Mesendoderm (in vitro differentiated cells): ENCODE data around the gene MND1.

Experiments used
- DNase-seq: peaks from one replicate; pipeline ENCODE4 v3.0.0; 2013
- H2AK5ac ChIP-seq: 2 replicates; pipeline ENCODE4 v1.6.1; 2013; ENCODE audit warnings: low read length, inconsistent platforms
- H2BK120ac ChIP-seq: 2 replicates; pipeline ENCODE4 v1.6.1; 2013; ENCODE audit warnings: low read depth, mild to moderate bottlenecking, low read length, moderate library complexity, mixed read lengths
- H2BK15ac ChIP-seq: replicated peaks from 2 replicates; pipeline ENCODE4 v1.6.1; 2013; ENCODE audit warnings: low read depth, mild to moderate bottlenecking, moderate library complexity
- H2BK5ac ChIP-seq: 2 replicates; pipeline ENCODE4 v1.6.1; 2013; ENCODE audit warnings: low read length, inconsistent platforms
- H3K18ac ChIP-seq: 2 replicates; pipeline ENCODE4 v1.6.1; 2013; ENCODE audit warnings: mild to moderate bottlenecking, low read length, mixed read lengths
- H3K23ac ChIP-seq: one replicate; pipeline ENCODE4 v1.6.1; 2013; ENCODE audit warnings: low read length
- H3K27ac ChIP-seq: 2 replicates; pipeline ENCODE4 v1.5.1; 2013; ENCODE audit warnings: low read depth, mild to moderate bottlenecking, inconsistent platforms, low read length, moderate library complexity
- H3K27me3 ChIP-seq: 2 replicates; pipeline ENCODE4 v1.6.1; 2013; ENCODE audit warnings: low read length, control low read depth, mild to moderate bottlenecking, inconsistent platforms; ENCODE audit not compliant: insufficient read depth, poor library complexity
- H3K36me3 ChIP-seq: 2 replicates; pipeline ENCODE4 v1.6.1; 2013; ENCODE audit warnings: low read length, inconsistent platforms; ENCODE audit not compliant: control insufficient read depth, insufficient read depth
- H3K4ac ChIP-seq: one replicate; pipeline ENCODE4 v1.6.1; 2013; ENCODE audit warnings: low read depth, mild to moderate bottlenecking, low read length, moderate library complexity
- H3K4me1 ChIP-seq: 2 replicates; pipeline ENCODE4 v1.6.1; 2013; ENCODE audit warnings: low read depth, low read length, inconsistent platforms; ENCODE audit not compliant: control insufficient read depth
- H3K4me2 ChIP-seq: 2 replicates; pipeline ENCODE4 v1.6.1; 2013; ENCODE audit warnings: low read length
- H3K4me3 ChIP-seq: 2 replicates; pipeline ENCODE4 v1.5.1; 2013; ENCODE audit warnings: mild to moderate bottlenecking, low read length
- H3K56ac ChIP-seq: one replicate; pipeline ENCODE4 v1.6.1; 2013; ENCODE audit warnings: low read length
- H3K79me1 ChIP-seq: 2 replicates; pipeline ENCODE4 v1.6.1; 2013; ENCODE audit warnings: low read length, inconsistent platforms
- H3K79me2 ChIP-seq: 2 replicates; pipeline ENCODE4 v1.6.1; 2013; ENCODE audit warnings: mild to moderate bottlenecking, low read length; ENCODE audit not compliant: control insufficient read depth, insufficient read depth
- H3K9ac ChIP-seq: 2 replicates; pipeline ENCODE4 v1.6.1; 2013; ENCODE audit warnings: low read length, inconsistent platforms
- H4K5ac ChIP-seq: one replicate; pipeline ENCODE4 v1.6.1; 2013; ENCODE audit warnings: low read length
- H4K8ac ChIP-seq: one replicate; pipeline ENCODE4 v1.6.1; 2013; ENCODE audit warnings: low read depth, mild to moderate bottlenecking, control low read depth, low read length, moderate library complexity
- WGBS: extraction: QIAGEN DNeasy Blood & Tissue Kit; methylation state at CpG from one replicate; pipeline ENCODE4 v1.1.7; 2013; ENCODE audit warnings: low lambda C conversion rate, missing lambda C conversion rate; ENCODE audit not compliant: insufficient coverage; ENCODE audit errors: extremely low coverage; 5-methylcytosine and 5-hydroxymethylcytosine counted together

The MND1 gene

DNA sequence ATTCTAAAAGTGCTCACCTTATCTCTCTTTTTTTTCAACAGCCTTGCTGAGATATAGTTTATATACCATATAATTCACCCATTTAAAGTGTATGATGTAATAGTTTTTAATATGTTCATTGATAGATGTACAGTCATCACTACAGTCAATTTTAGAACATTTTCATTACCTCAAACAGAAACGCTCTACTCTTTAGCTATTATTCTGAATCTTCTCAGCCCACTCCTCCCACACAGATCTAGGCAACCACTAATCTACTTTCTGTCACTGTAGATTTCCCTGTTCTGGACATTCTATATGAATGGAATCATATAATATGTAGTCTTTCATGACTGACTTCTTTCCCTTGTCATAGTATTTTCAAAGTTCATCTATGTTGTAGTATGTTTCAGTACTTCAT, 22.6 kb downstream of the MND1 start:
- no peak overlapping the region for H3K56ac ChIP-seq
- H3K4me1 ChIP-seq, result no peaks in the 10 kb centered on the region
- no peak overlapping the region for H3K4ac ChIP-seq
- no peak overlapping the region for H3K27ac ChIP-seq
- no peak overlapping the region for H2AK5ac ChIP-seq
- no peak overlapping the region for H2BK15ac ChIP-seq
- H4K8ac ChIP-seq, result no peak overlapping the region
- H2BK5ac ChIP-seq, result no peak overlapping the region
- H3K79me1 ChIP-seq, result no peaks in the 10 kb centered on the region
- no peaks in the 10 kb centered on the region for H3K27me3 ChIP-seq
- no peak overlapping the region for H3K23ac ChIP-seq
- H3K9ac ChIP-seq, result no peak overlapping the region
- H3K4me2 ChIP-seq, result no peak overlapping the region
- no CpG with 5 or more reads among the region's 1 CpG for WGBS
- H2BK120ac ChIP-seq, result no peak overlapping the region
- DNase-seq, result no peak
- H3K36me3 ChIP-seq, result peaks cover 1% of the 10 kb centered on the region
- no peak overlapping the region for H4K5ac ChIP-seq
- H3K18ac ChIP-seq, result no peak overlapping the region
- H3K4me3 ChIP-seq, result no peak overlapping the region
- no peaks in the 10 kb centered on the region for H3K79me2 ChIP-seq

GRCh38 chr4:153369021-153369420, 24.5 kb downstream of the MND1 start:
- Histone ChIP-seq H3K4me2 (no peak overlapping the region), H3K4me3 (no peak overlapping the region), H4K5ac (no peak overlapping the region), H3K27me3 (no peaks in the 10 kb centered on the region), H3K36me3 (no peaks in the 10 kb centered on the region), H3K4me1 (no peaks in the 10 kb centered on the region), H3K4ac (no peak overlapping the region), H2BK120ac (no peak overlapping the region), H2BK15ac (no peak overlapping the region), H3K18ac (no peak overlapping the region), H3K9ac (no peak overlapping the region), H4K8ac (no peak overlapping the region), H3K23ac (no peak overlapping the region), H2BK5ac (no peak overlapping the region), H2AK5ac (no peak overlapping the region), H3K56ac (no peak overlapping the region), H3K79me1 (no peaks in the 10 kb centered on the region), H3K27ac (no peak overlapping the region), H3K79me2 (no peaks in the 10 kb centered on the region)
- no CpG with 5 or more reads among the region's 1 CpG for WGBS
- DNase-seq, result no peak

GRCh38 chr4:153371701-153372234, 27.3 kb downstream of the MND1 start:
- no peak overlapping the region for H4K5ac ChIP-seq
- DNase-seq, result no peak
- H3K9ac ChIP-seq, result no peak overlapping the region
- no peak overlapping the region for H2BK120ac ChIP-seq
- H3K56ac ChIP-seq, result no peak overlapping the region
- no CpG with 5 or more reads among the region's 6 CpGs for WGBS
- H3K79me2 ChIP-seq, result no peaks in the 10 kb centered on the region
- no peak overlapping the region for H3K27ac ChIP-seq
- H2BK5ac ChIP-seq, result no peak overlapping the region
- H2AK5ac ChIP-seq, result no peak overlapping the region
- no peaks in the 10 kb centered on the region for H3K79me1 ChIP-seq
- H3K36me3 ChIP-seq, result peaks cover 2% of the 10 kb centered on the region
- H3K4me2 ChIP-seq, result no peak overlapping the region
- H3K27me3 ChIP-seq, result no peaks in the 10 kb centered on the region
- H3K23ac ChIP-seq, result no peak overlapping the region
- H3K4me3 ChIP-seq, result no peak overlapping the region
- no peaks in the 10 kb centered on the region for H3K4me1 ChIP-seq
- H3K4ac ChIP-seq, result no peak overlapping the region
- H4K8ac ChIP-seq, result no peak overlapping the region
- no peak overlapping the region for H3K18ac ChIP-seq
- H2BK15ac ChIP-seq, result no peak overlapping the region

DNA sequence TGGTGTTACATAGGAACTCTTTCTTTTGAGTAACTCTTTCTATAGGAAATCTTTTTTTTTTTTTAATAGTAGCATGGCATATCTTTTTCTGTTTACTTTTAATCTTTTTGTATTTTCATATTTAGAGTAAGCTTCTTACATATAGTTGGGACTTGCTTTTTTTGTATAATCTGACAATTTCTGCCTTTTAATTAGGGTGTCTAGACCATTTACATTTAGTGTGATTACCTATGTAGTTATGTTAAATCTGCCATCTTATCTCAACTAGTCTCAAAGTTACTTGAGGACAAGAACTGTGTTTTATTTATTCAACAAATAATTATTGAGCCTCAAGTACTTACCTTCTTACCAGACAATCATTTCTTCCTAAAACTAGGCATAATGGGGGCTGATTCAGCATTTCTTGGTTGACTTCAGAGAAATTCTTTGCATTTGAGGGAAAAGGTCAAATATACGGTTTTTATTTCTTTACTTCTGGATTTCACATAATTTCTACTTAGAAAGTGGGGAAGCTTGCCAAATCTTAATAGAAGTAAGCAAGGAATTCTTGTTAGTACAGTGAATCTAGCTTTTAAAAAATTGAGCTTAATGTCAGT, 28.6 kb downstream of the MND1 start:
- H4K8ac ChIP-seq, result no peak overlapping the region
- DNase-seq, result no peak
- H2BK5ac ChIP-seq, result no peak overlapping the region
- H3K23ac ChIP-seq, result no peak overlapping the region
- no peak overlapping the region for H3K4me2 ChIP-seq
- H3K9ac ChIP-seq, result no peak overlapping the region
- no peak overlapping the region for H3K4me3 ChIP-seq
- H3K56ac ChIP-seq, result no peak overlapping the region
- H3K4me1 ChIP-seq, result no peaks in the 10 kb centered on the region
- peaks cover 2% of the 10 kb centered on the region for H3K36me3 ChIP-seq
- no peak overlapping the region for H3K18ac ChIP-seq
- H3K27ac ChIP-seq, result no peak overlapping the region
- no CpG with 5 or more reads among the region's 1 CpG for WGBS
- H4K5ac ChIP-seq, result no peak overlapping the region
- H2AK5ac ChIP-seq, result no peak overlapping the region
- H3K79me1 ChIP-seq, result no peaks in the 10 kb centered on the region
- no peaks in the 10 kb centered on the region for H3K79me2 ChIP-seq
- H2BK15ac ChIP-seq, result no peak overlapping the region
- H3K27me3 ChIP-seq, result no peaks in the 10 kb centered on the region
- H2BK120ac ChIP-seq, result no peak overlapping the region
- H3K4ac ChIP-seq, result no peak overlapping the region

GRCh38 chr4:153374442-153374841, 30.0 kb downstream of the MND1 start:
- no peak for DNase-seq
- no peaks in the 10 kb centered on the region for H3K4me1 ChIP-seq
- no peak overlapping the region for H2BK15ac ChIP-seq
- peaks cover 2% of the 10 kb centered on the region for H3K36me3 ChIP-seq
- H3K4me2 ChIP-seq, result no peak overlapping the region
- H2AK5ac ChIP-seq, result no peak overlapping the region
- H3K4me3 ChIP-seq, result no peak overlapping the region
- H3K27me3 ChIP-seq, result no peaks in the 10 kb centered on the region
- no peaks in the 10 kb centered on the region for H3K79me1 ChIP-seq
- no CpG with 5 or more reads among the region's 2 CpGs for WGBS
- no peak overlapping the region for H4K8ac ChIP-seq
- no peak overlapping the region for H3K56ac ChIP-seq
- no peak overlapping the region for H3K27ac ChIP-seq
- H2BK5ac ChIP-seq, result no peak overlapping the region
- no peak overlapping the region for H3K18ac ChIP-seq
- no peak overlapping the region for H3K4ac ChIP-seq
- H3K23ac ChIP-seq, result no peak overlapping the region
- H2BK120ac ChIP-seq, result no peak overlapping the region
- H4K5ac ChIP-seq, result no peak overlapping the region
- H3K9ac ChIP-seq, result no peak overlapping the region
- H3K79me2 ChIP-seq, result no peaks in the 10 kb centered on the region

- H3K79me2 ChIP-seq, result no peaks in the 10 kb centered on the region
- H3K9ac ChIP-seq, result no peak overlapping the region
- H3K4me3 ChIP-seq, result no peak overlapping the region
- H3K27me3 ChIP-seq, result no peaks in the 10 kb centered on the region
- H4K8ac ChIP-seq, result no peak overlapping the region
- H3K4ac ChIP-seq, result no peak overlapping the region
- no CpG with 5 or more reads among the region's 1 CpG for WGBS
- peaks cover 2% of the 10 kb centered on the region for H3K36me3 ChIP-seq
- DNase-seq, result no peak
- no peak overlapping the region for H4K5ac ChIP-seq
- H3K4me1 ChIP-seq, result no peaks in the 10 kb centered on the region
- no peak overlapping the region for H3K18ac ChIP-seq
- H3K27ac ChIP-seq, result no peak overlapping the region
- H2BK120ac ChIP-seq, result no peak overlapping the region
- H3K4me2 ChIP-seq, result no peak overlapping the region
- H2BK15ac ChIP-seq, result no peak overlapping the region
- H3K23ac ChIP-seq, result no peak overlapping the region
- no peak overlapping the region for H2BK5ac ChIP-seq
- no peak overlapping the region for H3K56ac ChIP-seq
- H2AK5ac ChIP-seq, result no peak overlapping the region
- no peaks in the 10 kb centered on the region for H3K79me1 ChIP-seq
Observed at GRCh38 chr4:153375303-153375702, 30.8 kb downstream of the MND1 start.
